IMR-90 (cell line): ENCODE measurements around the gene ZNF599. TPM values are rescaled to one million over a fixed set of nuclear protein-coding genes. Genes with fewer than 3 reads are reported as not detected.

Source experiments
- ATAC-seq: fragments of 200-7000 bp; cut with Tn5 transposase; 2 replicates; pipeline ENCODE4 v1.9.1; 2020; ENCODE audit warnings: low read depth, mild to moderate bottlenecking, moderate library complexity
- BruUV-seq: library from RNA; stranded (reverse); fragments of 400-500 nt; replicated peaks from 2 replicates; lab custom pipeline; 2021; lab: Mats Ljungman, UMichigan
- CTCF ChIA-PET: fragments of 300-600 bp; formaldehyde crosslinking; extraction: SDS; loops from one replicate; lab custom pipeline; 2021; ENCODE audit warnings: antibody characterized with exemption; lab: Yijun Ruan, JAX
- POLR2A ChIA-PET: fragments of 300-600 bp; sonication (Branson Sonifier 250); formaldehyde crosslinking; loops from one replicate; lab custom pipeline; 2022; ENCODE audit warnings: antibody characterized with exemption; ENCODE audit not compliant: unreplicated experiment; lab: Charles Lee
- DNase-seq: peaks from one replicate; pipeline ENCODE4 v3.0.0; 2013
- H2AFZ ChIP-seq: replicated peaks from 2 replicates; pipeline ENCODE3; 2013; ENCODE audit warnings: low read length, mild to moderate bottlenecking; ENCODE audit not compliant: poor library complexity
- H2AK5ac ChIP-seq: 2 replicates; pipeline ENCODE4 v1.6.1; 2013; ENCODE audit warnings: low read depth, low read length, inconsistent platforms
- H2AK9ac ChIP-seq: replicated peaks from 2 replicates; pipeline ENCODE3; 2013; ENCODE audit warnings: mild to moderate bottlenecking, low read depth, low read length, moderate library complexity; ENCODE audit not compliant: poor library complexity
- H2BK120ac ChIP-seq: 2 replicates; pipeline ENCODE4 v1.6.1; 2013; ENCODE audit warnings: low read depth, low read length, inconsistent platforms
- H2BK15ac ChIP-seq: 3 replicates; pipeline ENCODE4 v1.6.1; 2013; ENCODE audit warnings: low read depth, low read length, inconsistent platforms
- H2BK20ac ChIP-seq: 2 replicates; pipeline ENCODE4 v1.6.1; 2013; ENCODE audit warnings: low read depth, mild to moderate bottlenecking, inconsistent platforms, low read length, moderate library complexity
- H2BK5ac ChIP-seq: 2 replicates; pipeline ENCODE4 v1.6.1; 2013; ENCODE audit warnings: mild to moderate bottlenecking, low read depth, low read length, inconsistent platforms; ENCODE audit not compliant: poor library complexity, severe bottlenecking
- H3K14ac ChIP-seq: replicated peaks from 2 replicates; pipeline ENCODE4 v1.6.1; 2013; ENCODE audit warnings: low read depth, low read length, inconsistent platforms
- H3K18ac ChIP-seq: 2 replicates; pipeline ENCODE4 v1.6.1; 2013; ENCODE audit warnings: low read depth, low read length, control low read depth
- H3K23ac ChIP-seq: 2 replicates; pipeline ENCODE4 v1.6.1; 2013; ENCODE audit warnings: low read depth, low read length, inconsistent platforms
- H3K27ac ChIP-seq: 2 replicates; pipeline ENCODE4 v1.5.1; 2013; ENCODE audit warnings: mild to moderate bottlenecking, control low read depth, low read length; ENCODE audit not compliant: insufficient read depth
- H3K27me3 ChIP-seq: 2 replicates; pipeline ENCODE4 v1.6.1; 2013; ENCODE audit warnings: low read length; ENCODE audit not compliant: control insufficient read depth, insufficient read depth
- H3K36me3 ChIP-seq: 2 replicates; pipeline ENCODE4 v1.6.1; 2013; ENCODE audit warnings: low read length, mixed read lengths; ENCODE audit not compliant: control insufficient read depth, insufficient read depth
- H3K4ac ChIP-seq: 2 replicates; pipeline ENCODE4 v1.6.1; 2013; ENCODE audit warnings: low read depth, low read length, inconsistent platforms
- H3K4me1 ChIP-seq: 2 replicates; pipeline ENCODE4 v1.6.1; 2013; ENCODE audit warnings: low read length, mixed read lengths; ENCODE audit not compliant: control insufficient read depth, insufficient read depth
- H3K4me2 ChIP-seq: 2 replicates; pipeline ENCODE4 v1.6.1; 2013; ENCODE audit warnings: low read depth, mild to moderate bottlenecking, control low read depth, low read length, moderate library complexity
- H3K4me3 ChIP-seq: 2 replicates; pipeline ENCODE4 v1.5.1; 2013; ENCODE audit warnings: low read depth, mild to moderate bottlenecking, control low read depth, low read length, moderate library complexity; ENCODE audit not compliant: insufficient read depth
- H3K56ac ChIP-seq: 2 replicates; pipeline ENCODE4 v1.6.1; 2013; ENCODE audit warnings: low read length, inconsistent platforms; ENCODE audit not compliant: insufficient read depth; ENCODE audit errors: extremely low read depth
- H3K79me1 ChIP-seq, 2 experiments: 2 replicates each; pipeline ENCODE4 v1.6.1; 2013; ENCODE audit warnings: low read length in 2 of 2, inconsistent platforms in 1 of 2, low read depth in 1 of 2
- H3K9ac ChIP-seq: 2 replicates; pipeline ENCODE4 v1.6.1; 2013; ENCODE audit warnings: low read depth, low read length, control low read depth
- H3K9me1 ChIP-seq: 2 replicates; pipeline ENCODE4 v1.6.1; 2013; ENCODE audit warnings: low read length, inconsistent platforms; ENCODE audit not compliant: insufficient read depth
- H3K9me3 ChIP-seq: 2 replicates; pipeline ENCODE4 v1.6.1; 2013; ENCODE audit warnings: low read length; ENCODE audit not compliant: control insufficient read depth, insufficient read depth
- H4K20me1 ChIP-seq: 2 replicates; pipeline ENCODE4 v1.6.1; 2013; ENCODE audit warnings: low read length, inconsistent platforms; ENCODE audit not compliant: insufficient read depth
- H4K5ac ChIP-seq: 2 replicates; pipeline ENCODE4 v1.6.1; 2013; ENCODE audit warnings: mild to moderate bottlenecking, low read depth, low read length, control low read depth
- H4K8ac ChIP-seq, 2 experiments: 2 replicates each; pipeline ENCODE4 v1.6.1; 2013; ENCODE audit warnings: low read depth in 2 of 2, low read length in 2 of 2, control low read depth in 1 of 2, inconsistent platforms in 1 of 2
- H4K91ac ChIP-seq: 2 replicates; pipeline ENCODE4 v1.6.1; 2013; ENCODE audit warnings: low read depth, low read length, inconsistent platforms; ENCODE audit not compliant: insufficient read depth
- BHLHE40 ChIP-seq: fragments of 150-350 bp; IDR thresholded peaks from 2 replicates; pipeline ENCODE4 v1.6.1; 2016; ENCODE audit warnings: mild to moderate bottlenecking, low read depth, low read length
- CTCF ChIP-seq: conservative IDR thresholded peaks from 2 replicates; pipeline ENCODE4 v1.5.1; 2012; ENCODE audit warnings: mild to moderate bottlenecking, low read depth, low read length, improper control_type of control experiment
- RCOR1 ChIP-seq: IDR thresholded peaks from 2 replicates; pipeline ENCODE4 v1.6.1; 2012; ENCODE audit warnings: mild to moderate bottlenecking, low read length, improper control_type of control experiment; ENCODE audit not compliant: insufficient replicate concordance
- RFX5 ChIP-seq: IDR thresholded peaks from 2 replicates; pipeline ENCODE4 v1.8.0; 2012; ENCODE audit warnings: low read depth, mild to moderate bottlenecking, low read length, moderate library complexity
- USF2 ChIP-seq: fragments of 150-350 bp; IDR thresholded peaks from 2 replicates; pipeline ENCODE4 v1.6.1; 2017; ENCODE audit warnings: mild to moderate bottlenecking, antibody characterized with exemption, low read length, low read depth
- WGBS, 2 experiments: methylation state at CpG; one replicate each; pipeline versions ENCODE4 v1.1.5 to v1.1.7; 2013; ENCODE audit warnings: missing lambda C conversion rate in 2 of 2; ENCODE audit not compliant: insufficient read length in 1 of 2; ENCODE audit errors: extremely low coverage in 2 of 2; 5-methylcytosine and 5-hydroxymethylcytosine counted together
- dilution Hi-C: fragments of 300-500 bp; cut with HindIII; formaldehyde crosslinking; loops from one replicate; pipeline ENCODE4 v1.14.3; 2018; ENCODE audit warnings: low sequenced_read_pairs; ENCODE audit not compliant: unreplicated experiment
- in situ Hi-C: fragments of 300-500 bp; cut with MboI; formaldehyde crosslinking; loops from 3 replicates; pipeline ENCODE4 v1.14.3; 2019; ENCODE audit warnings: low sequenced_read_pairs, inconsistent platforms, mixed read lengths
- intact Hi-C: fragments of 100-400 bp; cut with micrococcal nuclease; formaldehyde crosslinking; loops from 2 replicates; pipeline ENCODE4 v1.10.0; 2022
- polyA plus RNA-seq, 3 experiments: library from polyadenylated mRNA; depleted of rRNA; stranded (reverse); fragments of >200 nt; gene quantifications; 2 replicates each; pipeline ENCODE4 v1.2.3, GENCODE V29; 2012; ENCODE audit warnings: low replicate concordance in 1 of 3
- total RNA-seq: library from RNA; depleted of rRNA; stranded (reverse); fragments of >200 nt; gene quantifications from 2 replicates; pipeline ENCODE4 v1.2.3, GENCODE V29; 2012

The ZNF599 gene
- total and polyA plus RNA-seq, 2 of the 4 experiments (the other 2 are of a cell fraction), result 3.4 to 5.9 TPM

GRCh38 chr19:34773555-34773864 is 495 bp upstream of the ZNF599 start:
- Histone ChIP-seq H4K8ac (peak overlapping the region; percentile 0 to 94; a peak in 2 of 4 replicates), H3K36me3 (peaks cover 14% of the 10 kb centered on the region), H3K9ac (no peak overlapping the region), H2BK120ac (no peak overlapping the region), H4K20me1 (no peaks in the 10 kb centered on the region), H3K79me1 (peaks cover 14 to 19% of the 10 kb centered on the region in 2 experiments), H2BK15ac (no peak overlapping the region), H4K91ac (no peak overlapping the region), H2AFZ (peak overlapping the region; percentile 97), H2AK5ac (no peak overlapping the region), H3K56ac (no peak overlapping the region), H3K18ac (no peak overlapping the region), H3K9me1 (no peaks in the 10 kb centered on the region; the same call in 1 of the 2 replicates), H3K23ac (no peak overlapping the region), H3K9me3 (no peaks in the 10 kb centered on the region; the same call in 1 of the 2 replicates), H4K5ac (no peak overlapping the region; the same call in 1 of the 2 replicates), H3K4me2 (no peak overlapping the region), H2AK9ac (no peak overlapping the region), H3K4me1 (no peaks in the 10 kb centered on the region; the same call in 1 of the 2 replicates), H3K27ac (no peak overlapping the region), H3K14ac (no peak overlapping the region), H3K4ac (no peak overlapping the region), H2BK20ac (no peak overlapping the region), H2BK5ac (no peak overlapping the region), H3K4me3 (no peak overlapping the region), H3K27me3 (no peaks in the 10 kb centered on the region)
- ATAC-seq (no peak), DNase-seq (no peak)
- no peak for TF ChIP-seq USF2
- TF ChIP-seq RCOR1, result no peak
- TF ChIP-seq BHLHE40, result no peak
- TF ChIP-seq RFX5, result no peak
- no peak for TF ChIP-seq CTCF
- WGBS, 2 experiments, result no CpG with 5 or more reads among the region's 2 CpGs
- CTCF ChIA-PET, result no interaction called here
- intact Hi-C loops, result loop anchor here (5.0 kb wide), 1 partner anchor 154 kb away; the partner anchor contains the start of gene ZNF30
- in situ Hi-C loops, result no loop called here
- dilution Hi-C loops, result no loop called here
- POLR2A ChIA-PET, result no interaction called here
- no TSS peak for BruUV-seq
